HepG2 (cell line): Measurements from ENCODE around the gene CLEC16A. TPM values are rescaled to one million over a fixed set of nuclear protein-coding genes. Genes with fewer than 3 reads are reported as not detected.
A peak's percentile ranks its signal among the peaks of the same experiment; 100 is the strongest.
"Not testable (repeated sequence)": the region's sequence is repeated elsewhere in the genome, so short reads cannot be mapped to it uniquely, and the experiment has no call there.

Source experiments
- ATAC-seq: fragments of 200-7000 bp; cut with Tn5 transposase; 3 replicates; pipeline ENCODE4 v1.9.1; 2020; ENCODE audit warnings: mild to moderate bottlenecking, moderate library complexity
- BruUV-seq: library from RNA; stranded (reverse); fragments of 400-500 nt; replicated peaks from 2 replicates; lab custom pipeline; 2021; lab: Mats Ljungman, UMichigan
- CTCF ChIA-PET: fragments of 300-600 bp; formaldehyde crosslinking; extraction: SDS; loops from one replicate; lab custom pipeline; 2021; ENCODE audit warnings: low total read pairs, inconsistent platforms, low intra/inter-chr PET ratio; lab: Yijun Ruan, JAX
- POLR2A ChIA-PET: fragments of 350-600 bp; sonication (Branson Sonifier 250); formaldehyde crosslinking; loops from one replicate; lab custom pipeline; 2020; ENCODE audit warnings: antibody characterized with exemption, inconsistent platforms; lab: Yijun Ruan, JAX
- DNase-seq: peaks from one replicate; pipeline ENCODE4 v3.0.0-alpha.2; 2015; ENCODE audit warnings: low spot score
- FAIRE-seq: peaks from 3 replicates; lab custom pipeline; 2011; peaks lifted over from hg19 to GRCh38; lab: Jason Lieb, UNC
- H2AFZ ChIP-seq: one replicate; pipeline ENCODE4 v1.6.1; 2011; ENCODE audit warnings: low read length, inconsistent platforms
- H3K27ac ChIP-seq: fragments of 300-600 bp; 3 replicates; pipeline ENCODE4 v1.8.0; 2011; ENCODE audit warnings: mixed run types, mild to moderate bottlenecking, mixed read lengths, low read length, inconsistent platforms; ENCODE audit not compliant: insufficient read depth; ENCODE audit errors: extremely low read length
- H3K27me3 ChIP-seq, 2 experiments: fragments of 200-600 bp in 1 of 2; 2 replicates in 1 of 2; 3 replicates in 1 of 2; pipeline versions ENCODE4 v1.6.0 to v1.8.0; 2011; ENCODE audit warnings: low read length in 2 of 2, mild to moderate bottlenecking in 2 of 2, moderate library complexity in 2 of 2, inconsistent platforms in 1 of 2; ENCODE audit not compliant: insufficient read depth in 2 of 2, control insufficient read depth in 1 of 2
- H3K36me3 ChIP-seq, 2 experiments: fragments of 200-600 bp in 1 of 2; replicated peaks in 1 of 2; 2 replicates in 1 of 2; 3 replicates in 1 of 2; pipeline versions ENCODE4 v1.5.1 to v1.8.0; 2011; ENCODE audit warnings: low read length in 2 of 2, inconsistent platforms in 1 of 2; ENCODE audit not compliant: insufficient read depth in 2 of 2, control insufficient read depth in 1 of 2
- H3K4me1 ChIP-seq: 2 replicates; pipeline ENCODE4 v1.5.1; 2012; ENCODE audit warnings: low read length, inconsistent platforms; ENCODE audit not compliant: insufficient read depth
- H3K4me2 ChIP-seq: 2 replicates; pipeline ENCODE4 v1.6.0; 2011; ENCODE audit warnings: low read depth, low read length, inconsistent platforms
- H3K4me3 ChIP-seq, 3 experiments: fragments of 200-600 bp in 1 of 3; sonication (generic), shearing (Covaris generic) in 1 of 3; replicated peaks in 1 of 3; 2 replicates each; pipeline ENCODE4 v1.5.1; 2011 to 2016; ENCODE audit warnings: low read length in 3 of 3, inconsistent platforms in 2 of 3, low read depth in 2 of 3, mild to moderate bottlenecking in 2 of 3, control low read depth in 1 of 3, mixed read lengths in 1 of 3; ENCODE audit not compliant: insufficient read depth in 1 of 3
- H3K79me2 ChIP-seq: one replicate; pipeline ENCODE4 v1.6.1; 2011; ENCODE audit warnings: low read length, inconsistent platforms; ENCODE audit not compliant: insufficient read depth
- H3K9ac ChIP-seq: 2 replicates; pipeline ENCODE4 v1.6.0; 2011; ENCODE audit warnings: mild to moderate bottlenecking, low read depth, low read length, inconsistent platforms; ENCODE audit not compliant: insufficient read depth
- H3K9me3 ChIP-seq: 2 replicates; pipeline ENCODE4 v1.5.1; 2012; ENCODE audit warnings: mild to moderate bottlenecking, low read length
- H4K20me1 ChIP-seq: 2 replicates; pipeline ENCODE4 v1.6.0; 2011; ENCODE audit warnings: inconsistent platforms, mild to moderate bottlenecking, low read length, moderate library complexity; ENCODE audit not compliant: insufficient read depth
- CEBPB ChIP-seq: IDR thresholded peaks from 2 replicates; pipeline ENCODE4 v1.6.1; 2011; ENCODE audit warnings: low read depth, low read length, improper control_type of control experiment, borderline replicate concordance
- REXO4 ChIP-seq: sonication (generic); formaldehyde crosslinking; IDR thresholded peaks from 2 replicates; pipeline ENCODE4 v1.8.0; 2022; ENCODE audit warnings: missing genetic modification reagents, mild to moderate bottlenecking, borderline replicate concordance
- SOX6 ChIP-seq, 2 experiments: fragments of 450-650 bp in 1 of 2; sonication (generic) in 1 of 2; formaldehyde crosslinking in 1 of 2; IDR thresholded peaks; 2 replicates each; pipeline versions ENCODE4 v1.4.0 to v1.6.1; 2017 to 2020; ENCODE audit warnings: antibody characterized with exemption in 1 of 2, mild to moderate bottlenecking in 1 of 2, missing genetic modification reagents in 1 of 2
- ZNF629 ChIP-seq: sonication (generic); formaldehyde crosslinking; conservative IDR thresholded peaks from 2 replicates; pipeline ENCODE4 v1.5.0; 2020; ENCODE audit warnings: missing genetic modification reagents
- WGBS: methylation state at CpG from one replicate; pipeline ENCODE4 v1.1.6; 2017; ENCODE audit warnings: low lambda C conversion rate; 5-methylcytosine and 5-hydroxymethylcytosine counted together
- in situ Hi-C: cut with HindIII; loops from 2 replicates; pipeline ENCODE4 v1.10.0; 2017; ENCODE audit warnings: low pct_unique_long_range_greater_than_20kb; ENCODE audit not compliant: extremely low pct_ligation_motif_present
- intact Hi-C: fragments of 100-400 bp; cut with micrococcal nuclease; formaldehyde crosslinking; loops from one replicate; pipeline ENCODE4 v1.10.0; 2022; ENCODE audit not compliant: unreplicated experiment
- polyA plus RNA-seq, 8 experiments: library from polyadenylated mRNA; depleted of rRNA in 3 of 8; stranded (reverse) in 7 of 8; unstranded in 1 of 8; fragments of >200 nt; fragmentation: Illumina TruSeq in 4 of 8; extraction: Trizol in 4 of 8; gene quantifications; 2 replicates each; pipeline versions ENCODE4 v1.2.1 to v1.2.3, GENCODE V29; 2011 to 2016; ENCODE audit warnings: low read depth in 4 of 8, missing spikeins in 1 of 8, mixed read lengths in 1 of 8; ENCODE audit not compliant: insufficient read depth in 1 of 8
- total RNA-seq, 5 experiments: library from RNA; depleted of rRNA; stranded (reverse); fragments of >200 nt; fragmentation: Illumina TruSeq; extraction: Trizol; gene quantifications; 2 replicates each; pipeline ENCODE4 v1.2.3, GENCODE V29; 2016; ENCODE audit warnings: low read depth in 1 of 5

Gene CLEC16A
- total and polyA plus RNA-seq, 2 of the 13 experiments (the other 11 are each of a cell fraction or from before 2014, with no cell fraction given), result 8.5 to 10.3 TPM

- WGBS, result 30% methylated on average over 4 of the region's 4 CpGs
- TF ChIP-seq ZNF629 (CRISPR knock-in tag), result peak; percentile 74
- TF ChIP-seq CEBPB, result 0 out of 2 replicates have a peak, but pooled peaks have one; percentile 14
- no peak for TF ChIP-seq REXO4 (CRISPR knock-in tag)
- ChIA-PET CTCF (no interaction called here), POLR2A (no interaction called here)
- ATAC-seq (no peak), FAIRE-seq (no peak), DNase-seq (no peak)
- Histone ChIP-seq H3K9ac (no peak overlapping the region), H2AFZ (no peak overlapping the region), H3K27ac (no peak overlapping the region), H3K9me3 (peaks cover 23% of the 10 kb centered on the region), H3K36me3 (no peaks in the 10 kb centered on the region), H3K27me3 (peaks cover 0 to 2% of the 10 kb centered on the region in 2 experiments; a peak in 2 of 5 replicates), H3K79me2 (no peaks in the 10 kb centered on the region), H3K4me1 (peaks cover 5% of the 10 kb centered on the region), H4K20me1 (no peaks in the 10 kb centered on the region), H3K4me3 (no peak overlapping the region), H3K4me2 (no peak overlapping the region)
- in situ Hi-C loops (no loop called here), intact Hi-C loops (no loop called here)
- no TSS peak for BruUV-seq
Observed at GRCh38 chr16:11219178-11219577, 274.8 kb downstream of the CLEC16A start.

GRCh38 chr16:11220507-11220906, 276.1 kb downstream of the CLEC16A start:
- H3K27ac ChIP-seq; H4K20me1 ChIP-seq; DNase-seq; ATAC-seq; H3K4me2 ChIP-seq; intact Hi-C loops; CTCF ChIA-PET; H3K36me3 ChIP-seq; H3K79me2 ChIP-seq; H3K9ac ChIP-seq; FAIRE-seq; H2AFZ ChIP-seq; POLR2A ChIA-PET; BruUV-seq; in situ Hi-C loops; H3K4me3 ChIP-seq; TF ChIP-seq SOX6 (CRISPR knock-in tag; IDR thresholded peaks at IDR 0.05): not testable (repeated sequence)
- Histone ChIP-seq H3K27me3 (peaks cover 2 to 12% of the 10 kb centered on the region in 2 experiments; a peak in 3 of 5 replicates), H3K9me3 (peaks cover 23% of the 10 kb centered on the region), H3K4me1 (peaks cover 19% of the 10 kb centered on the region)
- TF ChIP-seq SOX6 (IDR thresholded peaks at IDR 0.05), result peak; percentile 2; the same call in 1 of the 2 replicates
- 40% methylated on average over 2 of the region's 2 CpGs for WGBS
